Neural crest cell (in vitro differentiated cells): ENCODE measurements around the gene COL18A1. TPM values are rescaled to one million over a fixed set of nuclear protein-coding genes. Genes with fewer than 3 reads are reported as not detected.
"Not testable (repeated sequence)": the region's sequence is repeated elsewhere in the genome, so short reads cannot be mapped to it uniquely, and the experiment has no call there.

Experiments used
- DNase-seq: peaks from one replicate; pipeline ENCODE4 v3.0.0; 2021; ENCODE audit warnings: low read depth, mixed read lengths, low spot score
- H3K27ac Mint-ChIP-seq: one replicate; pipeline ENCODE4 v1.8.0; 2021; ENCODE audit warnings: mild to moderate bottlenecking, mixed read lengths; ENCODE audit not compliant: unreplicated experiment
- H3K27me3 Mint-ChIP-seq: 2 replicates; pipeline ENCODE4 v1.8.0; 2021; ENCODE audit warnings: low read depth, mild to moderate bottlenecking, mixed read lengths
- H3K36me3 Mint-ChIP-seq: 2 replicates; pipeline ENCODE4 v1.8.0; 2021; ENCODE audit warnings: low read depth, mild to moderate bottlenecking, mixed read lengths
- H3K4me1 Mint-ChIP-seq: 2 replicates; pipeline ENCODE4 v1.8.0; 2021; ENCODE audit warnings: mixed read lengths
- H3K4me3 Mint-ChIP-seq: one replicate; pipeline ENCODE4 v1.8.0; 2021; ENCODE audit warnings: mild to moderate bottlenecking, mixed read lengths
- H3K9me3 Mint-ChIP-seq: 2 replicates; pipeline ENCODE4 v1.8.0; 2021; ENCODE audit warnings: mixed read lengths
- CTCF ChIP-seq: fragments of 200-600 bp; sonication (generic); conservative IDR thresholded peaks from 2 replicates; pipeline ENCODE4 v1.5.0; 2021; ENCODE audit warnings: antibody characterized with exemption, mild to moderate bottlenecking
- total RNA-seq: library from RNA; stranded (reverse); gene quantifications from 2 replicates; pipeline ENCODE4 v1.2.1, GENCODE V29; 2021

Gene COL18A1
- total RNA-seq, 1 donor from 2014 or later: 19.2 TPM

GRCh38 chr21:45436351-45437065 is 31.5 kb downstream of the COL18A1 start:
- Mint-ChIP-seq H3K27ac (no peak overlapping the region), H3K9me3 (no peaks in the 10 kb centered on the region), H3K4me1 (peaks cover 18% of the 10 kb centered on the region), H3K4me3 (no peak overlapping the region), H3K27me3 (peaks cover 9% of the 10 kb centered on the region), H3K36me3 (no peaks in the 10 kb centered on the region)
- DNase-seq: no peak
- TF ChIP-seq CTCF: no peak

DNA sequence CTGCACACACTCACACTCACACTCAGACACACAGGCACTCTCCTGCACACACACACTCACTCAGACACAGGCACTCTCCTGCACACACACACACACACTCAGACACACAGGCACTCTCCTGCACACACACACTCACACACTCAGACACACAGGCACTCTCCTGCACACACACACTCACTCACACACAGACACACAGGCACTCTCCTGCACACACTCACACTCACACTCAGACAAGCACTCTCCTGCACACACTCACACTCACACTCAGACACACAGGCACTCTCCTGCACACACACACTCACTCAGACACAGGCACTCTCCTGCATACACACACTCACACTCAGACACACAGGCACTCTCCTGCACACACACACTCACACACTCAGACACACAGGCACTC is 32.9 kb downstream of the COL18A1 start:
- not testable (repeated sequence) for H3K4me3 Mint-ChIP-seq, H3K9me3 Mint-ChIP-seq

DNA sequence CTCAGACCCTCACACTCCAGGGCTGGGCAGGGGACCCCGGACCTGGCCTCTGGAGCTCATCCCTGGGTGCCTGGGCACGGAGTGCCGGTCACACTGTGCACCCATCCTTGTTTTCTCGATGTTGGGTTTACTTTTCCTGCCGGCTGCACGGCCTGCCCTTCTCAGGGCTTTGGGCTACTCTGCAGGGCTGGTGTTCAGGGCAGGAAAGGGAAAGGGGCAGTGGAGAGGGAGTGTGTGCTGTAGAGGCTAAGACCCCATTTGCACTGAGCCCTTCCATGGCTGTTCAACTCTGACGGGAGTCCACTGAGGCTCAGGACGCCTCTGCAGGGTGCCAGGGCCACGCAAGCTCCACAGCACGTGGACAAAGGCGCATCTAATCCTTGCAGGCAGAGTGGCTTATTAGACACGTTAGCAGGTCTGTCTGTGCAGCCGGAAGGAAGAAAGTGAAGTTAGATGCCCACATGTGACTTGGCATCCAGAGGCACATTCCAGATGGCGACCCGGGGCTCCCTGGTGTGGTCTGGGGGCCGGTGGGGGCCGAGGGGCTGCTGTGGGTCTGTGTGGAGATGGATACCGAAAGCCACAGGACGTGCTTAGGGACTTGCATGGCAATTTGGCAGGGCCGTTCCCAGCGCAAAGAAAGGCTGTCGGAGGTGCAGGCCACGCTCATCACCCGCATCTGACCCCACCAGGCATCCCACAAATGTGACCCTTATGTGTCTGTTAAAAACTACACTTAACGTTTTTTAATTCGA is 33.6 kb downstream of the COL18A1 start:
- H3K27ac Mint-ChIP-seq: no peak overlapping the region
- H3K4me1 Mint-ChIP-seq: peaks cover 6% of the 10 kb centered on the region
- no peak for DNase-seq
- H3K27me3 Mint-ChIP-seq: peaks cover 10% of the 10 kb centered on the region
- no peaks in the 10 kb centered on the region for H3K36me3 Mint-ChIP-seq
- no peak overlapping the region for H3K4me3 Mint-ChIP-seq
- TF ChIP-seq CTCF: no peak
- H3K9me3 Mint-ChIP-seq: no peaks in the 10 kb centered on the region

More for the DNA sequence above, 32.9 kb downstream of the COL18A1 start:
- not testable (repeated sequence) for H3K27me3 Mint-ChIP-seq, DNase-seq, H3K27ac Mint-ChIP-seq, H3K36me3 Mint-ChIP-seq
- peaks cover 12% of the 10 kb centered on the region for H3K4me1 Mint-ChIP-seq

DNA sequence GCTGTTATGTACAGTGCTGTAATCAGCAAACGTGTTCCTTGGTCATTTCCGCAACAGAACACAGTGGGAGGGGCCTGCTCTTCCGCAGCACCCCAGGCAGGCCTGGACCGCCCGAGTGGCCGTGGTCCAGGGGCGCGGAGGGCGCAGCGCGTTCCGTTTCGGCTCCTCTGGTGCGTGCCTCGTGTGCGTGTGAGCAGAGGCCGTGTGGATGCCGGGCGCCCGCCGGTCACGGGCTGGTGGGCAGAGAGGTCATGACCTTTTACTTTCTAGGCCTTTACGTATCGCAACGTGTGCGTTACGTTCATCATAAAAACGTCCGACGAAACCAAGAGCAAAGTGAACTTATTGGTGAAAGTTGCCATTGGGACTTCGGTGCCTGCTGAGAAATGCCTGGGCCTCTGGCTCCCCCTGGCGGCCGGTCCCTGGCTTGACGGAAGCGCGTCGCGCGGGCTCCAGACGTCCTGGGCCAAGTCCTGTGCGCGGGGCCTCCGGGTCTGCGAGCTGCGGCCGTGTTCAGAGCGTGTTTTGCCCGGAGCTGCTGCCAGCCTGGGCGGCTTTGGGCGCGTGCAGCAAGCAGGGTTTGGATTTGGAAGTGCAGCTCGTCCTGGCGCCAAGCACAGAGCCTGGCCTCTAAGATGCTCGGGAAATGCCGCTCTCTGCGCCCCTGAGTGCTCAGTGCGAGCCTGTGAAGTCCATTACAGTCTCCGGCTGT is 34.4 kb downstream of the COL18A1 start:
- peak; percentile 98 for TF ChIP-seq CTCF
- Mint-ChIP-seq H3K4me3 (no peak overlapping the region), H3K27ac (no peak overlapping the region), H3K4me1 (peaks cover 6% of the 10 kb centered on the region), H3K36me3 (no peaks in the 10 kb centered on the region), H3K9me3 (no peaks in the 10 kb centered on the region), H3K27me3 (peaks cover 9% of the 10 kb centered on the region)
- DNase-seq: peak; percentile 87

DNA sequence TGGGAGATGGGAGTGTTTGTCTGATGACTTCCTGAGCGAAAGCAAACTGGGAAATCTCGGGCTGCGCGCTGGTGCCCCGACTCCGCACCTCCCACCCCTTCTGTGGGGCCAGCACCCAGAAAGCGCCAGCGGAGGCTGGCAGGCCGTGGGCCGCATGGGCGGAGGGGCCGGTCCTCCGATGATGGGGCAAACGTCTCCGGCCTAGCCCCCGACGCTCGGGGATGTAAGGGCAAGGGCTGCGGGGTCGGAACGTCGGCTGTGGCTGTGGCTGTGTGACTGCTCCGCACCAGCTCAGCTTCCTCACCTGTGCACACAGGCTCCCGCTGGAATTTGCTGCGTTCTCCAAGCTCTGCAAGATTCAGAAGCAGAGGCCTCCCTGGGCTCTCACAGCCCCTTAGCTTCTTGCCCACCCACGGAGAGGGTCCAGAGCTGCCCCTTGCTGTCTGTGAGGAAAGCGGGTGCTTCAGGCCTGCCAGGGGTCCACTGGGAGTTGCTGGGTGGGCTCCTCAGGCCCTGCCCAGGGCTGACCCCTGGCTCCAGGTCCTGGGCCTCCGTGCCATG is 35.0 kb downstream of the COL18A1 start:
- Mint-ChIP-seq H3K27ac (no peak overlapping the region), H3K4me1 (peaks cover 6% of the 10 kb centered on the region), H3K9me3 (no peaks in the 10 kb centered on the region), H3K36me3 (no peaks in the 10 kb centered on the region), H3K4me3 (no peak overlapping the region), H3K27me3 (peaks cover 7% of the 10 kb centered on the region)
- TF ChIP-seq CTCF: no peak
- DNase-seq: no peak
